HCT116 (cell line): Measurements from ENCODE around the gene TUBA4A.

Experiments
- CTCF ChIP-seq, 3 experiments: fragments of 200-600 bp in 1 of 3; sonication (generic) in 1 of 3; IDR thresholded peaks in 2 of 3; conservative IDR thresholded peaks in 1 of 3; 2 replicates each; pipeline ENCODE4 v1.5.1; 2012 to 2017; ENCODE audit warnings: low read depth in 2 of 3, low read length in 2 of 3, antibody characterized with exemption in 1 of 3, borderline replicate concordance in 1 of 3, control low read depth in 1 of 3, mild to moderate bottlenecking in 1 of 3, mixed read lengths in 1 of 3, mixed run types in 1 of 3, moderate library complexity in 1 of 3; ENCODE audit not compliant: insufficient read depth in 1 of 3
- EGR1 ChIP-seq: IDR thresholded peaks from 2 replicates; pipeline ENCODE4 v1.6.1; 2012; ENCODE audit warnings: low read depth
- EZH2 ChIP-seq: fragments of 200-600 bp; sonication (generic); IDR thresholded peaks from 2 replicates; pipeline ENCODE4 v1.6.1; 2017; ENCODE audit warnings: antibody characterized with exemption, mixed run types
- EZH2phosphoT487 ChIP-seq: fragments of 200-600 bp; IDR thresholded peaks from 2 replicates; pipeline ENCODE4 v1.6.1; 2018; ENCODE audit warnings: antibody characterized with exemption, borderline replicate concordance
- FOSL1 ChIP-seq: IDR thresholded peaks from 2 replicates; pipeline ENCODE4 v1.6.1; 2012; ENCODE audit warnings: low read depth
- JUND ChIP-seq: IDR thresholded peaks from 2 replicates; pipeline ENCODE4 v1.6.1; 2012
- MAX ChIP-seq: IDR thresholded peaks from 2 replicates; pipeline ENCODE4 v1.6.1; 2012
- POLR2A ChIP-seq: IDR thresholded peaks from 2 replicates; pipeline ENCODE4 v1.7.0; 2011; ENCODE audit warnings: borderline replicate concordance; ENCODE audit not compliant: insufficient read depth, insufficient read length; ENCODE audit errors: extremely low read depth
- POLR2AphosphoS5 ChIP-seq: IDR thresholded peaks from 2 replicates; pipeline ENCODE4 v1.6.1; 2011; ENCODE audit warnings: mild to moderate bottlenecking, low read depth, low read length, moderate library complexity
- REST ChIP-seq: IDR thresholded peaks from 2 replicates; pipeline ENCODE4 v1.6.1; 2012; ENCODE audit warnings: low read depth
- SP1 ChIP-seq: IDR thresholded peaks from 2 replicates; pipeline ENCODE4 v1.6.1; 2012; ENCODE audit warnings: low read depth
- YY1 ChIP-seq: IDR thresholded peaks from 2 replicates; pipeline ENCODE4 v1.6.1; 2011; ENCODE audit warnings: low read length, low read depth, moderate library complexity, mild to moderate bottlenecking; ENCODE audit not compliant: insufficient replicate concordance; ENCODE audit errors: extremely low read depth
- ZNF274 ChIP-seq: fragments of 200-500 bp; sonication (Bioruptor generic); IDR thresholded peaks from 2 replicates; pipeline ENCODE4 v1.6.1; 2014; ENCODE audit warnings: mild to moderate bottlenecking, low read depth, low read length, inconsistent platforms

GRCh38 chr2:219210886-219211362 is 42.8 kb downstream of the TUBA4A start:
- TF ChIP-seq CTCF (IDR thresholded peaks at IDR 0.05 in 2 of 3, conservative IDR thresholded peaks at IDR 0.05 in 1 of 3; ENCODE audit: borderline replicate concordance in 1 of 3, insufficient read depth in 1 of 3, low read depth in 2 of 3, low read length in 2 of 3) (no peak), POLR2A (no peak), JUND (no peak), YY1 (no peak), EZH2 (no peak), POLR2AphosphoS5 (no peak), SP1 (no peak), ZNF274 (no peak), MAX (no peak), EGR1 (no peak), REST (no peak), EZH2phosphoT487 (no peak), FOSL1 (no peak)
